Panc1 (cell line): ENCODE measurements around the gene ITGB5.

Experiments
- POLR2AphosphoS5 ChIP-seq: IDR thresholded peaks from 2 replicates; pipeline ENCODE4 v1.6.1; 2012; ENCODE audit warnings: mild to moderate bottlenecking, low read depth, low read length, moderate library complexity
- SIN3A ChIP-seq: IDR thresholded peaks from 2 replicates; pipeline ENCODE4 v1.6.1; 2012; ENCODE audit warnings: low read depth, mild to moderate bottlenecking, low read length, moderate library complexity, borderline replicate concordance; ENCODE audit not compliant: insufficient read depth
- TCF7L2 ChIP-seq: IDR thresholded peaks from 2 replicates; pipeline ENCODE4 v1.6.1; 2011; ENCODE audit warnings: mild to moderate bottlenecking, low read depth, low read length, inconsistent platforms
- TF ChIP-seq, protein P1 (sequence below): fragments of 450-650 bp; IDR thresholded peaks from 2 replicates; pipeline ENCODE4 v1.5.1; 2017; ENCODE audit warnings: mild to moderate bottlenecking
- TF ChIP-seq, protein P2 (sequence below), 2 experiments: IDR thresholded peaks; 2 replicates each; pipeline ENCODE4 v1.6.1; 2011 to 2012; ENCODE audit warnings: low read depth in 2 of 2, control low read depth in 1 of 2, low read length in 1 of 2, mild to moderate bottlenecking in 1 of 2, moderate library complexity in 1 of 2; ENCODE audit not compliant: insufficient read depth in 1 of 2

DNA sequence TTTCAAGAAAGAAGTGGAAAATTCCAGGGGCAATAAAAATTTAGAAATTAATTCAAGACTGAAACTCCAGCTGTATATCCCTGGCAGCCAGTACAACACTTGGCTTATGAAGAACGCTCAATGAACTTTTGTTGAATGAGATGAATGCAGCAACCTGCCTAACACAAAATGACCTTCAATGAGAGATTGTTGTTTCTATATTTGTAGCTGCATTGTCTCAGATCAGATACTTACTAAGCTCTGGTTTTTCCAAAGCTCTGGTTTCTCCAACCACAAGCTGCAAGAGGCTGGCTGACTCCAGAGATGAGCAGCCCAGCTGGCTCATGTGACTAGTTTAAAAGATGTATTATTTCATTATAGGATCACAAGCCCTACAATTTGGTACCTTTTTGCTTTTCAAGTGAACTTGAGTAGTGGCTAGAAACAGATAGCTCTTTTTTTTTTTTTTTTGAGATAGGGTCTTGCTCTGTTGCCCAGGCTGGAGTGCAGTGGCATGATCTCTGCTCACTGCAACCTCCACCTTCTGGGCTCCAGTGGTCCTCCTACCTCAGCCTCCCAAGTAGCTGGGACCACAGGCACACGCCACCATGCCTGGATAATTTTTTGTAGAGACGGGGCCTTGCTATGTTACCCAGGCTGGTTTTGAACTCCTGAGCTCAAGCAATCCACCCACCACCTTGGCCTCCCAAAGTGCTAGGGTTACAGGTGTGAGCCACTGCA lies 99.5 kb downstream of the ITGB5 start:
- TF ChIP-seq, protein P1, sequence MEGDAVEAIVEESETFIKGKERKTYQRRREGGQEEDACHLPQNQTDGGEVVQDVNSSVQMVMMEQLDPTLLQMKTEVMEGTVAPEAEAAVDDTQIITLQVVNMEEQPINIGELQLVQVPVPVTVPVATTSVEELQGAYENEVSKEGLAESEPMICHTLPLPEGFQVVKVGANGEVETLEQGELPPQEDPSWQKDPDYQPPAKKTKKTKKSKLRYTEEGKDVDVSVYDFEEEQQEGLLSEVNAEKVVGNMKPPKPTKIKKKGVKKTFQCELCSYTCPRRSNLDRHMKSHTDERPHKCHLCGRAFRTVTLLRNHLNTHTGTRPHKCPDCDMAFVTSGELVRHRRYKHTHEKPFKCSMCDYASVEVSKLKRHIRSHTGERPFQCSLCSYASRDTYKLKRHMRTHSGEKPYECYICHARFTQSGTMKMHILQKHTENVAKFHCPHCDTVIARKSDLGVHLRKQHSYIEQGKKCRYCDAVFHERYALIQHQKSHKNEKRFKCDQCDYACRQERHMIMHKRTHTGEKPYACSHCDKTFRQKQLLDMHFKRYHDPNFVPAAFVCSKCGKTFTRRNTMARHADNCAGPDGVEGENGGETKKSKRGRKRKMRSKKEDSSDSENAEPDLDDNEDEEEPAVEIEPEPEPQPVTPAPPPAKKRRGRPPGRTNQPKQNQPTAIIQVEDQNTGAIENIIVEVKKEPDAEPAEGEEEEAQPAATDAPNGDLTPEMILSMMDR, result no peak
- TF ChIP-seq POLR2AphosphoS5 (no peak), TCF7L2 (no peak), SIN3A (no peak)
- TF ChIP-seq, protein P2, sequence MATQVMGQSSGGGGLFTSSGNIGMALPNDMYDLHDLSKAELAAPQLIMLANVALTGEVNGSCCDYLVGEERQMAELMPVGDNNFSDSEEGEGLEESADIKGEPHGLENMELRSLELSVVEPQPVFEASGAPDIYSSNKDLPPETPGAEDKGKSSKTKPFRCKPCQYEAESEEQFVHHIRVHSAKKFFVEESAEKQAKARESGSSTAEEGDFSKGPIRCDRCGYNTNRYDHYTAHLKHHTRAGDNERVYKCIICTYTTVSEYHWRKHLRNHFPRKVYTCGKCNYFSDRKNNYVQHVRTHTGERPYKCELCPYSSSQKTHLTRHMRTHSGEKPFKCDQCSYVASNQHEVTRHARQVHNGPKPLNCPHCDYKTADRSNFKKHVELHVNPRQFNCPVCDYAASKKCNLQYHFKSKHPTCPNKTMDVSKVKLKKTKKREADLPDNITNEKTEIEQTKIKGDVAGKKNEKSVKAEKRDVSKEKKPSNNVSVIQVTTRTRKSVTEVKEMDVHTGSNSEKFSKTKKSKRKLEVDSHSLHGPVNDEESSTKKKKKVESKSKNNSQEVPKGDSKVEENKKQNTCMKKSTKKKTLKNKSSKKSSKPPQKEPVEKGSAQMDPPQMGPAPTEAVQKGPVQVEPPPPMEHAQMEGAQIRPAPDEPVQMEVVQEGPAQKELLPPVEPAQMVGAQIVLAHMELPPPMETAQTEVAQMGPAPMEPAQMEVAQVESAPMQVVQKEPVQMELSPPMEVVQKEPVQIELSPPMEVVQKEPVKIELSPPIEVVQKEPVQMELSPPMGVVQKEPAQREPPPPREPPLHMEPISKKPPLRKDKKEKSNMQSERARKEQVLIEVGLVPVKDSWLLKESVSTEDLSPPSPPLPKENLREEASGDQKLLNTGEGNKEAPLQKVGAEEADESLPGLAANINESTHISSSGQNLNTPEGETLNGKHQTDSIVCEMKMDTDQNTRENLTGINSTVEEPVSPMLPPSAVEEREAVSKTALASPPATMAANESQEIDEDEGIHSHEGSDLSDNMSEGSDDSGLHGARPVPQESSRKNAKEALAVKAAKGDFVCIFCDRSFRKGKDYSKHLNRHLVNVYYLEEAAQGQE (IDR thresholded peaks at IDR 0.05; ENCODE audit: insufficient read depth in 1 of 2, low read depth in 2 of 2, low read length in 1 of 2), result no peak
